Esophagus squamous epithelium (tissue), 5 donors: Measurements from ENCODE around the gene ARGLU1. TPM values are rescaled to one million over a fixed set of nuclear protein-coding genes. Genes with fewer than 3 reads are reported as not detected.

Experiments
- DNase-seq: peaks from one replicate; lab custom pipeline; 2025; lab: John Stamatoyannopoulos, UW
- H3K27ac ChIP-seq, 4 donors: fragments of 200-600 bp; sonication (generic); one replicate each; pipeline ENCODE4 v1.5.1; 2016 to 2019; ENCODE audit warnings: mild to moderate bottlenecking in 1 of 4
- H3K27me3 ChIP-seq, 4 donors: fragments of 200-600 bp; sonication (generic); 1 replicate in 3 of 4; 2 replicates in 1 of 4; pipeline versions ENCODE4 v1.5.1 to v1.6.0; 2017 to 2021; ENCODE audit warnings: antibody characterized with exemption in 1 of 4
- H3K36me3 ChIP-seq, 3 donors: fragments of 200-600 bp; sonication (generic); one replicate each; pipeline ENCODE4 v1.5.1; 2016 to 2019
- H3K4me1 ChIP-seq, 3 donors: fragments of 200-600 bp; sonication (generic); one replicate each; pipeline ENCODE4 v1.5.1; 2017 to 2019
- H3K4me3 ChIP-seq, 4 donors: fragments of 200-600 bp; sonication (generic); 1 replicate in 3 of 4; 2 replicates in 1 of 4; pipeline ENCODE4 v1.5.1; 2016 to 2019; ENCODE audit warnings: mild to moderate bottlenecking in 2 of 4, moderate library complexity in 1 of 4
- H3K9me3 ChIP-seq, 3 donors: fragments of 200-600 bp; sonication (generic); one replicate each; pipeline ENCODE4 v1.5.1; 2016 to 2019
- POLR2A ChIP-seq, 4 donors: fragments of 450-650 bp; IDR thresholded peaks; one replicate each; pipeline ENCODE4 v1.6.1; 2017; ENCODE audit warnings: antibody characterized with exemption in 4 of 4, mild to moderate bottlenecking in 4 of 4, moderate library complexity in 3 of 4
- WGBS, 2 donors: methylation state at CpG; one replicate each; pipeline ENCODE4 v1.1.5; 2018; 5-methylcytosine and 5-hydroxymethylcytosine counted together
- intact Hi-C: fragments of 100-400 bp; cut with DNase I; formaldehyde crosslinking; loops from one replicate; pipeline ENCODE4 v1.15.0; 2022
- total RNA-seq, 4 donors: library from RNA; depleted of rRNA; stranded (reverse); fragments of >200 nt; gene quantifications; one replicate each; pipeline ENCODE4 v1.1.0, GENCODE V29; 2016
- TF ChIP-seq, protein P1 (sequence below), 6 experiments: fragments of 450-650 bp in 4 of 6; fragments of 200-600 bp in 2 of 6; sonication (generic) in 2 of 6; IDR thresholded peaks; one replicate each; pipeline ENCODE4 v1.5.1; 2016 to 2019; ENCODE audit warnings: antibody characterized with exemption in 6 of 6, mild to moderate bottlenecking in 4 of 6, moderate library complexity in 4 of 6
- donor health status: DM: yes; HTN: yes; CAD: no.

Gene ARGLU1
- total RNA-seq, 4 donors from 2014 or later, result 29.1 to 111 (median 47.3) TPM

DNA sequence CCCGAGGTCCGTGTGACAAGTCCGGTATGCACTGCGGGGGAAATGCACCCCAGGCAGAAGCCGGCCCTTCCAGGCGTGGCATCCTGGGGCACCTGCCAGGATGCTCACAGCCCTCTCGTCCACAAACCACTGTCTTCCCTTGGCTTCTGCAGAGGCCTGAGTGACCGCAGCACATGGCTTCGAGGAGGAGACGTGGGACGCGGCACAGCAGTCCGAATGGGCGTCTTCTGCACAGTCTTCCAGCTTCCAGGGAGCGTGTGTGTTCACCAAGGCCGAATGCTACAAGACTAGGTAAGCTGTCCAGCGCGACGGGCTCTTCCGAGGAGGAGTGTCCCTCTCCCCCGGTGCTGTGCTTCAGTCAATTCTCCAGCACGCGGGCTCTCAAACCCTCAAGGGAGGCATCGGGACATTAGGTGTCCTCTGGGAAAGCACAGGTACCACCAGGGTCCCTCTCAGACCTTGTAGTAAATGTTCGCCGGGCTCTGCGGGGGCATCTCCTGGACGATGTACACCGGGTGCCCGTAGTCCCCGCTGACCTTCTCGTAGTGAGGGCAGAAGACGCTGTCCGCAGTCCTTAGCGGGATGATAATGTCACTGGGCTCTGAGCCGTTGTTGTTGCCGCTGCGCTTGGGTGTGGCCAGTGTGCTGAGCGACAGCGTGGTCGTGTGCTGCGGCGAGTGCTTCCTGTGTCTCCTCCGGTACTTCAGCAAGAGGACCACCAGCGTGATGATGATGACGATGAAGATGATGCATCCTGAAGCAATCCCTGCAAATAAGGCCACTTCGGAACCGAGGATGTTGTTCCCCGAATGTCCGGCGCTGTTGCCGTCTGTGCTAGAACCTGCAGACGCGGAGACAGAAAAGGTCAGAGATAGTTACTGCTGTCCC is 75.1 kb downstream of the ARGLU1 start:
- Histone ChIP-seq H3K9me3 (no peaks in the 10 kb centered on the region), H3K27me3 (no peaks in the 10 kb centered on the region), H3K4me1 (peaks cover 0 to 13% (median 0%) of the 10 kb centered on the region in 3 donors), H3K4me3 (no peak overlapping the region), H3K27ac (no peak overlapping the region), H3K36me3 (peaks cover 0 to 46% (median 5%) of the 10 kb centered on the region in 3 donors)
- intact Hi-C loops, result no loop called here
- no peak for DNase-seq
- 90 to 95% methylated on average over 23 to 39 of the region's 54 CpGs for WGBS, 2 donors
- TF ChIP-seq, protein P1, sequence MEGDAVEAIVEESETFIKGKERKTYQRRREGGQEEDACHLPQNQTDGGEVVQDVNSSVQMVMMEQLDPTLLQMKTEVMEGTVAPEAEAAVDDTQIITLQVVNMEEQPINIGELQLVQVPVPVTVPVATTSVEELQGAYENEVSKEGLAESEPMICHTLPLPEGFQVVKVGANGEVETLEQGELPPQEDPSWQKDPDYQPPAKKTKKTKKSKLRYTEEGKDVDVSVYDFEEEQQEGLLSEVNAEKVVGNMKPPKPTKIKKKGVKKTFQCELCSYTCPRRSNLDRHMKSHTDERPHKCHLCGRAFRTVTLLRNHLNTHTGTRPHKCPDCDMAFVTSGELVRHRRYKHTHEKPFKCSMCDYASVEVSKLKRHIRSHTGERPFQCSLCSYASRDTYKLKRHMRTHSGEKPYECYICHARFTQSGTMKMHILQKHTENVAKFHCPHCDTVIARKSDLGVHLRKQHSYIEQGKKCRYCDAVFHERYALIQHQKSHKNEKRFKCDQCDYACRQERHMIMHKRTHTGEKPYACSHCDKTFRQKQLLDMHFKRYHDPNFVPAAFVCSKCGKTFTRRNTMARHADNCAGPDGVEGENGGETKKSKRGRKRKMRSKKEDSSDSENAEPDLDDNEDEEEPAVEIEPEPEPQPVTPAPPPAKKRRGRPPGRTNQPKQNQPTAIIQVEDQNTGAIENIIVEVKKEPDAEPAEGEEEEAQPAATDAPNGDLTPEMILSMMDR (IDR thresholded peaks at IDR 0.05), result no peak
- no peak for TF ChIP-seq POLR2A (IDR thresholded peaks at IDR 0.05)

DNA sequence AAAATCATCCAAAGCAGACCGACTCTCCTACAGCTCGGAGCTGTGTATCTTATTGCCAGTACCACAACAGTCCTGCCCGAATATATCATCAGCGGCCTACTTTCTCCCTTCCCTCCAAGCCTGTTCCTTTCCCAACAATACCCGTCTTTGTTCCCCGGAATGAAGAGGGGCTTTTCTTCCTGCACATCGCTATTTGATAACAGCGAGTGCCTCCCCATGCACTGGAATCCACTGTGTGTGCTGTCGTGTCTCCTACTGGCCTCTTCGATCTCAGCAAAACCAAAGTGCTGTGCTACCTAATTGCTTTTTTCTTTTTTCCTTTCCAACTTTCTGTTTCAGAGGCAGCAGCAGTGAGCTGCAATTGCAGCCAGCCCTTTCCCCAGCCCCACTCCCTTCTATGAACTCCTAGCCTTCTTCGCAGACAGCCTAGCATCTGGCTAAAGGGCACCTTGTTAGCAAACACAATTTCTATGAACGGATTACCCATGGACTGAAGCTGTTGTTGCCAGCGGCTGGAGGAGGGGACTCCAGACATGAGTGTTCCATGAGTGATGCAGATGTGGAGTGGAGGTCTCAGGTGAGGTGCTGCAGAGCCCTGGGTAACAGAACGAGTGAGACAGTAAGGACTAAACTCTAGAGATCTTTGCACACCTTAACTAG is 75.9 kb downstream of the ARGLU1 start:
- Histone ChIP-seq H3K4me1 (peaks cover 0 to 12% (median 0%) of the 10 kb centered on the region in 3 donors), H3K9me3 (no peaks in the 10 kb centered on the region), H3K27ac (no peak overlapping the region)

More for the DNA sequence above, 75.9 kb downstream of the ARGLU1 start:
- peaks cover 0 to 46% (median 5%) of the 10 kb centered on the region in 3 donors for H3K36me3 ChIP-seq
- DNase-seq, result no peak
- H3K27me3 ChIP-seq, result no peaks in the 10 kb centered on the region
- H3K4me3 ChIP-seq, result no peak overlapping the region
- TF ChIP-seq, protein P1 (IDR thresholded peaks at IDR 0.05), result no peak
- TF ChIP-seq POLR2A (IDR thresholded peaks at IDR 0.05), result no peak
- 85 to 86% methylated on average over 14 of the region's 14 CpGs for WGBS, 2 donors
- intact Hi-C loops, result no loop called here

Other genes starting within 250 kb of the ARGLU1 start
- gene EFNB2, start 32.5 kb downstream of the ARGLU1 start, total RNA-seq, result 10 to 100 TPM; 14.9 to 29.1 (median 15.8) TPM